G401 (cell line): Measurements from ENCODE around the gene FLT4. TPM values are rescaled to one million over a fixed set of nuclear protein-coding genes. Genes with fewer than 3 reads are reported as not detected.

ENCODE experiments used
- DNase-seq: peaks from one replicate; pipeline ENCODE4 v3.0.0-alpha.2; 2015; ENCODE audit warnings: low spot score
- in situ Hi-C: cut with HindIII; loops from 2 replicates; pipeline ENCODE4 v1.10.0; 2016; ENCODE audit warnings: low sequenced_read_pairs, mixed read lengths
- total RNA-seq: library from RNA; depleted of rRNA; stranded (reverse); fragments of >200 nt; shearing (Covaris generic); gene quantifications from 2 replicates; pipeline ENCODE4 v1.2.3, GENCODE V29; 2014

FLT4 gene
- total RNA-seq, 1 experiment from 2014 or later = 15.7 TPM

DNA sequence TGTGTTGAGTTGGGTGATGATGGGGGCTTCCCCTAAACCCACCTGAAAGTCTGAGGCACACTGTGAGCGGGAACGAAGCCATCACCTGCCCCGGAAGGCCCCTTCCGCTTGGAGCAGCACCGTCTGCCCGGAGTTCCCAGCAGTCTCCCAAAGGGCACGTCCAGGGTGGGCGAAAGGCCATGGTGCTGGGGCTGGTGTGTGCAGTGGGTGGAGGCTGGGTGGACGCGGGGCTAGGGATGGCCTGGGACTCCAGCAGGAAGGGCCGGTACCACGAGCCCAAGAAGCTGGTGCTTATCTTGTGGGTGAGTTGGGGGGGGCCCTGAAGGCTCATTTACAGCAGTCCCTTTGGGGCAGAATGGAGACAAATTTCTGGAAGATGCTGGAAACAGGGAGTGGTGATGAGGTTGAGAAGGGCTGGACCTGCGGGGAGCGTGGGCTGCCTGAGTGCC lies 4.6 kb downstream of the FLT4 start:
- in situ Hi-C loops = no loop called here
- DNase-seq = no peak

DNA sequence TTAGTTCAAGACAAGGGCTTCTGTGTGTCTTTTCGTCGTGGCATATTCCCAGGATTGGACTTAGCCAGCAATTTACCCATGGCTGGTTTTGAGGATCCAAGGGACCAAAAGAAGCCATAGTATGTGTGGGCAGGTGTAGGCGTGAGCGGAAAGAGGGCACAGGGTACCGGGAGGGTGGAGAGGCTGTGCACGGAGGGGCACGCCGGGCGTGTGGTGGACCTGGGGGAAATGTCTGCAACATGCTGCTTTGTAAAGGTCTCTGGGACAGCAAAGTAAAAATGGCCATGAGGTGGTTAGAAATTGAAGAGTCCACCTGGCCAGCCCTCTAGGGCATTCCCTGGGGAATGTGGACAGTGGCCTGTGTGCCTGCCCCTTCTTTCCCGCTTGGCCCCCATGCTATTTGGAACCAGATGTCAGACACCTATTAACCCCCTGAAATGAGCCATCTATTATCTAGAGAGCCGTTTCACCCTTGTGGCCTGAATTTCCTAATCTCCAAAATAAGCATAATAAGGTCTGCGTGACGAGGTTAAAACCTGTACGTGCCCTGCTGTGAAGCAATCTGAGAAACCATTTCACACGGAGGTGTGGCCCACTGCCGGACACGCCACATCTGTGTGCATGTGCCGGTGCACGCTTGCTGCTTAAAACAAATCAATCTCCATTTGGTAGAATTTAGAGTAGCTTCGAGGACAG lies 5.1 kb downstream of the FLT4 start:
- DNase-seq = no peak
- in situ Hi-C loops = no loop called here

DNA sequence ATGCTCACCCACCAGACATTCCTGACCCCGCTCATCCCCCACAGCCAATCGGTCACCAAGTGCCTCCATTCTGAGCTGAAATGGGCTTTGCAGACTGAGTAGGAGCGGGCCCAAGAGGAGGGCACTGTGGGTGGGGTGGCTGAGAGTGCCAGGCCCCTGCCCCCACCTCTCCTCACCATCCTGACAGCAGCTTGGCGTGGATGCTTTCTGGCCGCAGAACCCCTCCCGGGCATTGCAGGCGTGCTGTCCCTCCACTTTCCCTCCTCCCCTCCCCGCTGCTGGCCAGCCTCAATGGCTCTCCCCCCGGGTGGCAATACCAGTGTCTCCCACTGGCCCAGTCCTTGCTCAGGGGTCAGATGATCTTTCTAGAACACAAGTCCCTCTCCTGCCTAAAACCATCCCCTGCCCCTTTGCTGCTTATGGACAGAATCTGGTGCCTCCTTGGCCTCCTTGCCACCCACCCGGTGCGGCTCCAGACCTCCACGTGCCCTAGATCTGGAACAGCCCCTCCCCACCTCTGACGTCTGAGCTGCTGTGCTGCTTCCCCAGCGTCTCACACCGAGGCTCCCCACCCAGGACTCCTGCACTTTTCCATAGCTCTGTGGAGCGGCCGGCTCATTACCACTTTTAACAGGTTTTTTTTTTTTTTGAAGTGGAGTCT lies 6.1 kb downstream of the FLT4 start:
- in situ Hi-C loops = no loop called here
- DNase-seq = no peak

DNA sequence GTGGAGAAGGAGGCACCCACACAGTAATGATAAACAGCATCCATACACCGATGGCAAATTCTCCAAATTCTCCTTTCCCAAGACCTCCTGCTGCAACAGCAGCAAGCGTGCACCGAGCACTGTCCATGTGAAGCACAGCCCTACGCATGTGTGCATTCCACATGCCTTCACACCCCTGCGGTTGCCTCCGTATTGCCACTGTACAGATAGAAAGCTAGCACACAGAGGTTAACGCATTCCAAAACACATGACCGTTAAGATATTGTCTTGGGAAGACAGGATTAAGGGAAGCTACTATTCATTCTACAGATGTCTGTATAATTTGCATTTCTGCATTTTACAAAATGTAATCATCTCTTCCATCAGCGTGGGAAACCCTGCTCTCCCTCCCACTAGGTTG lies 6.6 kb downstream of the FLT4 start:
- no peak for DNase-seq
- in situ Hi-C loops = no loop called here

DNA sequence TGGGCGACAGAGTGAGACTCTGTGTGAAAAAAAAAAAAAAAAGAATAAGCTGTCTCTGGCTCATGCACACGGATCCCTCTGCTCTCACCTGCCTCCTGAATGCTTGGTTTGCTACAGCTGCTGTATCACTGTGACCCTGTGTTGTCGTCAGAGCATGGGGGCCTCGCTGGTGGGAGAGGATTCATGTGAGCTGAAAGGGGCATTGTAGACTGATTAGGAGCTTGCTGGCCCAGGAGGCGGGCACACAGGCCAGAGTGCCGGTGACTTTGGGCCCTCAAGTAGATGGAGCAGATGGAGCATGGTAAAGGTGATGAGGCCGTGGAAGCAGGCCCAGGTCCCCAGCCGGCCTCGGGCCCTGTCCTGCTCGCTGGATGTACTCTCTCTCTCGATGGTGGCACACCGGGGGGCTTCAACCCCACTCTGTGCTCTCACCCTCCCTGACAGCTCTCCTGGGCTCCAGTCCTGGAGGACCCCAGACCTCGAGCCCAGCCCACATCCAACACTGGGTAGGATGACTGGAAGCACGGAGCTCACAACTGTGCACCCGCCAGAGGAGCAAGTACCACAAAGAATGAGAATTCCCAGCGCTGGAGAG lies 7.1 kb downstream of the FLT4 start:
- DNase-seq = no peak
- in situ Hi-C loops = no loop called here

DNA sequence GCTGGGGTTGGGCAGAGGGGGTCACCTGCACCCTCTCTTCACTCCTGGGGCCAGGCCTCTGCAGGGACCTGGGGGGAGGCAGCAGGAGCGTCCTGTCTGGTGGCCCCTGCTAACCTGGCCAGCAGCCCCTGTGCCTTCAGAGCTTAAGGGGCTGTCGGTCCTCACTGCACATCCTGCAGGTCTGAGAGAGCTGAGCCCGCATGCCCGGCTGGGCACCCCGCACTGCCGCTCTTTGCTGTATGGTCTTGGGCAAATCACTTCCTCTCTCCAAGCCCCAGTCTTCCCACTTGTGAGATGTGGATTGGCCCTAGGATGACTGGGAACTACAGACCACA lies 7.9 kb downstream of the FLT4 start:
- no peak for DNase-seq
- in situ Hi-C loops = no loop called here

DNA sequence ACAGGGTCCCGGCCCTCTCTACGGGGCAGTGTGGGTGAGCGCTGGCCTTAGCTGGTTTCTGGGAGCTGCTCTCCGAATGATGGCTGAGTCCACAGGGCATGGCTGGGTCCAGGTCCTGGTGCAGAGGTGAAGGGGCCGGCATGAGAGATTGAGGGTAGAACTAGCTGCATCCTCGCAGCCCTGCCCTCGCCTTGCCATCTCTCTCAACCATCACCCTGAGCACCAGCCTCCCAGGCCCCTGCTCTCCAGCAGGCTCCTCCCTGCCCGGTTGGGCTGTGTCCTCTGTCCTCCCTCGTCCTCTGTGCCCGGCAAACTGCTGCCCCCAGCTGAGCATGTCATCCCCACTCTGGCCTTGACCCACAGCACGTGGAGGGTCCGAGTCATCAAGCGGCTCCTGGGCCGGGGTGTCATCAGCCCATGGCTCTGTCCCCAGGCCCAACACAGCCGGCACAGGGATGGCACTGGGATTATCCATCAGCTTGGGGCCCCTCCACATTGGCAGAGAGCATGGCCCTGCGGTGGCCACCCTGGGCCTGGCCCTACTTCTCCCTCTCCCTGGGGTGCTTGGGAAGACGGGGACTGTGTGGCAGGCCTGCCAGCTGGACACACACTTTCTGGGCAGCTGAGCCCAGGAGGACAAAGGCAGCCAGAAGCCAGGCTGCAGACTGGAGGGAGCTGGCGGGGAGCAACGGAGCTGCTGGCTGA lies 8.4 kb downstream of the FLT4 start:
- DNase-seq = no peak
- in situ Hi-C loops = no loop called here

DNA sequence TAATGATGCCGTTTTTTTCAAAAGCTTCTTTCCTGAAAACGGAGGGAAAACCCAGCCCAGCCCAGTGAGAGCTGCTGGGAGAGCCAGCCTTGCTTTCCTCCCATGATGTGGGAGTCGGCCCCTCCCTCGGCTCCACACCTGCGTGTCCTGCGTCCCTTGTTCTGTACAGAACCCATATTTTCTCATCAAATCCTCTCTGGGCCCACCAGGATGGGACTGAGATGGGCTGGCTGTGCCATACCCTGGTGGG lies 8.9 kb downstream of the FLT4 start:
- in situ Hi-C loops = no loop called here
- DNase-seq = no peak

DNA sequence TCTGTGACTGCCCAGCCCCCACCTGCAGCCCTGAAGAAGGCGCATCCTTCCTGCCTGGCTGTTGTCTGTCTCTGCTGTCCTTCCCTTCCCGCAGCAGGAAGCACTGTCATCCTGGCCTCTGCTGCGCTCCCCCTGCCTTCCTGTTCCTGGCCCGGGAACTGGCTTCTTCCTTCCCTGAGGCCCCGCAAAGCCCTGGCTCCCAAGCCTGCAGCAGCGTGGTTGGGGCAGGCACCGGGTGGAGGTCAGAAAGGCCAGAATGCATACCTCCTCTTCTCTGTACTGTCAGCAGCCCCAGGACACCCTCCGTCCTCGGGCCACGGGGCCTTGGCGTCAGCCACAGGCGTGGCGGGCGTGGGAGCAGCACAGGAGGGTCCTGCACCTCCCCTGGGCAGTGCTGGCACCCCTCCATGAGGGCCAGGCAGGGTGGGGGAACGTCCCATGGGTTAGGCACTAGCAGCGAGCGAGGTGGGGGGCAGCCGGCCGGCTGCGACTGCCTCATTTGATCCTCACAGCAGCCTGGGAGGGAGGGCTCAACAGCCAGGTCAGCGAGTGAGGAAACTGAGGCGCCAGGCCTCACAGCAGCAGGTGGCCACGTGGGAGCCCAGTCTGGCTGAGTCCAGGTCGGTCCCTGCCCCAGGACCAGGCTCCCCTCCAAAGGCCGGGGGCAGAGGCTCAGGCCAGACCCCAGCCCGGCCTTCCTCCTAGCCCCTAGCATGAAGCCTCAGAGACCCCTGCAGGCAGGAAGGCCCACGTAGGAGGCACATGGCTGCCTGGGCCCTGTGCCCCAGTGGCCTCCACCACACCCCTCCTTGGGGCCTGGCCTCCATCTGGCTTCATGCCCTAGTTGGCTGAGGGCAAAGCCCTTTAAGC lies 9.4 kb downstream of the FLT4 start:
- no peak for DNase-seq
- in situ Hi-C loops = no loop called here

DNA sequence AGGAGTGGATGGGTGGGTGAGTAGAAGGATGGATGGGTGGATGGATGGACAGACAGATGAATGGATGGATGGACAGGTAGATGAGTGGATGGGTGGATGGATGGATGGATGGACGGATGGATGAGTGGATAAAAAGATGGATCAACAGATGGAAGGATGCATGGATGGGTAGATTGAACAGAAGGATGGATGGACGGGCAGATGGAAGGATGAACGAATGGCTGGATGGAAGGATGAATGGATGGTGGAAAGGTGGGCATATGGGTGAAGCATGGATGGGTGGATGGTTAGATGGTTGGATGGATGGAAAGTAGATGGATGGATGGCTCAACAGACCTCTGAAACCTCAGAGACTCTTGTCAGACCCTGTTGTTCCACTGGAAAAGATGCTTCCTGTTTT lies 10.1 kb downstream of the FLT4 start:
- in situ Hi-C loops = no loop called here
- no peak for DNase-seq

DNA sequence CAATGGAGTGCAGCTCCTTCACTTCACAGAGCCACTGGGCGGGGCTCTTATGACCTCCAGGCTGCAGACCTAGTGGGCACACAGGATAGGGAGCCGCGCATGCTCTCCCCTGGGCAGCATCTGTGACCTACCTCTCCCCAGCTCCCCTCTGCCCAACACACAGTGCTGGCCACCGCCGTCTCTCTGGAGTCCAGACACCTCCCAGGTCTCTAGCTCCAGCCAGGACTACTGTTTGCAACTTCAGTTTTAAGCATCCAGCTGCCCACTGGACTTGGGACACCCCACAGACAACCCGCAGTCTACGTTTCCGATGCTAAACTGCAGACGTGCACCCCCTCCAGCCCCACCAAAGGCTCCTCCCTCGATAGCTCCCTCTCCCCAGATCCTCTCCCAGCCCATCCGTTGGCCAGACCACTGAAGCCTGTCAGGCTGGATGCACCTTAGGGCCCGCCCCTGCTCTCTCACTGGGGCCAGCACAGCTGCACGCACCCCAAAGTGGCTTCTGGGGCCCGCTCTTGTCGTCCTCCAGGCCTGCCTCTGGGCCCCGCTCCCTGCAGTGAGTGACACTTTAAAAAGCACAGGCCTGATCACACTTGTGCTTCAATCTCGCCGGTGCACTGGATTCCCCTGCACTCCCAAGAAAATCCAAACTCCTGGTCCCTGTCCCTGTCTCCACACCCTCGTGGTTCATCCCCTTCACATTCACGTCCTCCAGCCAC lies 11.3 kb downstream of the FLT4 start:
- in situ Hi-C loops = no loop called here
- no peak for DNase-seq

DNA sequence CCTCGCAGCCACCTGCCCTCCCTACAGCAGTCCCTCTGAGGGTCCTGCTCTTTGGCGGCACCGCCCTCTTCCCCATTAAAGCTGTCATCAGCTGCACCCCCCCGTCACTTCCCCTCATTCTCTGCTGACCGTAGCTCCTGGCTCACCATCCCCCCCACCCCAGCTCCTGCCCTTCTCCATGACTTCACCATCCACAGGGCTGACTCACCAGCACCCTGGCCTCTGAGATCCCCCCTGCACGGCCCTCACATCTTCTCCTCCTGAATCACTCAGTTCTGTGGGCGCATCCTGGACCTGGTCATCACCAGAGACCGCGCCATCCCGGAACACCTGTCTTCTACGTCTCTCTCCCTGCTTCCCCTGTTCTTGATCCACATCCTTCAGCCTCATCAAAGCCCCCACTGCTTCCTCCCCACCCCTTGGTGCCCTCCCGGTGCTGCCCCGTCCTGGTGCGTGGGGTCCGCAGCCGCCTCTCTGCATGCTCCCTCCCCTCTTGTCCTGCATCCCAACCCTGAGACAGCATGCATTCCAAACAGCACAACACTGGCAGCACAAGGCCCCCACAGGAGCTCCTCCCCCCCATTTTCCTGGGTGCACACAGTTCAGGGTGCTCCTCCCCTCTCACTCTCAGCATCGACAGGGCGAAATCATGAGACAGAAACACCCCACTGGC lies 12.9 kb downstream of the FLT4 start:
- in situ Hi-C loops = no loop called here
- DNase-seq = no peak

DNA sequence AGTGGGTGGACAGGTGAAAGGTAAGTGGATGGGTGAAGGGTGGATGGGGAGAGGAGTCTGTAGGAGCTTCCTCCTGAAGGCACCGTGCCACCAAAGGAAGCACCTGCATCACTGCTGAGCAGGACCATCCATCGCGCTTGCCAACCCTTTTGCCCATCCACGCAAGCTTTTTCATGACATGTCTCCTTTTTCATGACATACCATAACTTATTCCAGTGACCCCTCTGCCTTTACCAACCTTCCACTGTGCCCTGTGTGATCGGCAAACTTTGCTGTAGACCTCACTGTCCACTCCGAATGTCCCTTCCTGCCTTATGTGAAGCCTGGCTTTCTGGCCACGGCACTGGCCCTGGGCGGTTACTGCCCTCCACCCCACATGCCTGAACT lies 13.4 kb downstream of the FLT4 start:
- DNase-seq = no peak
- in situ Hi-C loops = no loop called here

DNA sequence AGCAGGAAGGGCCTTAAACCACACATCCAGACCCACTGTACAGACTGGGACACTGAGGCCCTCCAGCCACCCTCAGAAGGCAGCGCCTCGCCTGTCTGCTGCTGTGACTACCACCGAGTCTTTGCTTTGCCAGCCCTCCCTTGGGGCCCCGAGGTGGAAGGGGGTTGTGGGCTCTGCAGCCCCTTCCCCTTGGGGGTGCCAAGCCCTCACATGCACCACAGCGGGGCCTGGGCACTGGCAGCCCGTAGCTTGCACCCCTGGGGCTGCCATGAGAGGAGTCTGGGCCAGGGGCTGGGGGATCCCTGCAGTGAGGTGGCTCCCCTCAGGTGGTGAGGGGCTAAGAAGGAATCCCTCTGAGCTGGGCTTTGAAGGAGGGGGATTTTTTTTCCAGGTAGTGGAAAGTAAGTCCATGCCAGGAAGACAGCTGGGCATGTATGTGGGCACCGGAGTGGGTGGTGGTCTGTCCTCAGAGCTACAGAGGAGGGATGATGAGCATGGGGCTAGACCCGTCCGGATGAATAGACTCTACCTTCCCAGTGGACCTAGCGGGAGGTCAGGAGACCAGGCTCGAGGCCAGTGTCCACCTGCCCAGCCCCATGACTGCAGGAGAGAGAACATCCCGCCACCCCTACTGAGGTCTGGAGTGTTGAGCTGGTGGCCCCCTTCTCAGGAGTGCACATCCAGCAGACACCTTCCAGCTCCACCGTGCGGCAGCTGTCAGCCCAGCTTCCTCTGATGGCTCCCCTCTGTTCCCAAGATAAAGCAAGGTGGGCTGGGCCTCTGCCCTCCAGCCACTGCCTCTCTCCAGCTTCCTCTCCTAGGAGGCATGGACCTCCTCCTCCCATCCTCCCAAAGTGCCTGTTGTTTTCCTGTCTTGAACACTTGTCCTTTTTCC lies 15.9 kb downstream of the FLT4 start:
- in situ Hi-C loops = no loop called here
- DNase-seq = no peak

DNA sequence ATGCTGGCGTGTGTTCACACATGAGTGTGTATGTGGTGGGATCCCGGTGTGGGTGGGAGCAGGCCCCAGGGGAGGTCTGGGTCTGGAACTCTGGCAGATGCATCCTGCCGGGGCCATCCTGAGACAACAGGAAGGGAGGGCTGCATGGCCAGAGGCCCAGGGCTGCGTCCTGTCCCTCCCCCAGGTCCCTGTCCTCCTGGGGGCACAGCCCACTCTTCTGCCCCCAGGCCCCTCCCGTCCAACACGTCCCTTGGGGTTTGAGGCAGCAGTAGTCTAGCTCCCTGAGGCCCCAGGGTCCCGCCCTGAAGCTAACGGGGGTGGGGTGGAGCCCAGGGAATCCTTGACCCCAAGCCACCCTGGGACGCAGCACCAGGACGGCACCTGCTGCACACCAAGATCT lies 16.6 kb downstream of the FLT4 start:
- in situ Hi-C loops = no loop called here
- DNase-seq = no peak

DNA sequence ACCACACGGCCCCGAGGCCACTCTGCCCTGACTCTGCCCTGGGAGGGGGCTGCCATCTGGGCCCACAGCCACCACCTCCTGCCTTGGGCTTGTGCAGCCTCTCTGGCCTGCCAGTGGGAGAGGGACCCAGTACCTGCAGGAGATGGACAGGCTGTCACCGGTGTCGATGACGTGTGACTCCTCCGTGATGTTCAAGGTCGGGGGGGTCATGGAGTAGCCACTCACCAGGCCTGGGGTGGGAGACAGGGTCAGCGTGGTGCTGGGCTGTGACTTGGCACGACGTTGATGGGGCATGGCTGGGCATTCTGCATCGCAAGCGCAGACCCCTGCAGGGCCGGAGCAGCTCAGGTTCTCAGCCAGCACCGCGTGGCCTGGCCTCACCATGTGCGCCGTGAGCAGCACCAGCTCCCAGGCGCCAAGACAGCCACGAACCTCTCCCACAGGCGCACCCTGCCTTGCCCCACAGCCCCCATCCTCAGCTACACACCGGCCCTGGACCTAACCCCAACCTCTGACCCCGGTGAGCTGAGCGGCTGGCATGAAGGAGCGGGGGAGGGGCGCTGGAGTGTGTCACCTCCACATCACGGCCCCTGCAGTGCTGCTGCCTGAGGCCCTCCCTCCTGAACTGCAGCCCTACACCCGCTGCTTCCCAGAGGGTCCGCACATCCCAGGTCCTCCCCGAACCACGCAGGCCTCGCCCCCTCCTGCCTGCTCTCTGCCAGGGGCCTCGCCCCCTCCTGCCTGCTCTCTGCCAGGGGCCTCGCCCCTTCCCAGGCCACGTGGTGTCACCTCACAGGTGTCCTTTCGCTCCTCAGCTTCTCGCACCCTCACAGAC lies 17.6 kb downstream of the FLT4 start:
- DNase-seq = no peak
- in situ Hi-C loops = no loop called here

DNA sequence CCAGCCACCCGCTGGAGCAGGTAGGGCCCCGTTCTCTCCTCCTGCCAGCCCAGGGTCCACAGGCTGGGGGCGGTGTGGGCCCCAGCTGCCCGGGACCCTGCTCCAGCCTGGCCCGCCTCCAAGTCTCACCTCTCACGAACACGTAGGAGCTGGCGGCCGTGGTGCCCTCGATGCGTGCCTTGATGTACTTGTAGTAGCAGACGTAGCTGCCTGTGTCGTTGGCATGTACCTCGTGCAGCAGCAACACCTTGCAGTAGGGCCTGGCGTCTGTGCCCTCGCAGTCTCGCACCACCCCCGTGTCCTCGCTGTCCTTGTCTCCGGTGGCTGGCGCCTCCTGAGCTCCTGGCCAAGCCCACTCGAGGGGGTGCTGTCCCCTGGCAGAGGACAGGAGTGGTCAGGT lies 19.0 kb downstream of the FLT4 start:
- no peak for DNase-seq
- in situ Hi-C loops = no loop called here
